ENCODE measurements around the gene ZFPM1.
"Not testable (repeated sequence)": the region's sequence is repeated elsewhere in the genome, so short reads cannot be mapped to it uniquely, and the experiment has no call there.

Gene ZFPM1

GRCh38 chr16:88483392-88483641, 30.2 kb downstream of the ZFPM1 start:
- peaks cover 3 to 13% of the 10 kb centered on the region in 2 experiments for H3K36me3 ChIP-seq (ENCODE audit: control insufficient read depth in 1 of 2, insufficient read depth in 2 of 2, low read length in 2 of 2)
- peaks cover 5% of the 10 kb centered on the region for H3K9me3 ChIP-seq (ENCODE audit: insufficient read depth, low read depth, low read length)
- no peaks in the 10 kb centered on the region for H3K79me1 ChIP-seq (ENCODE audit: low read length)
- no peak overlapping the region for H3K18ac ChIP-seq (ENCODE audit: low read length)
- H2AK5ac ChIP-seq (ENCODE audit: low read length), result no peak overlapping the region
- H2AFZ ChIP-seq (ENCODE audit: insufficient read depth, low read length, poor library complexity), result no peak overlapping the region
- no peak overlapping the region for H3K4me3 ChIP-seq (ENCODE audit: low read depth, low read length)
- no peak overlapping the region for H3K14ac ChIP-seq (ENCODE audit: low read length)
- DNase-seq, result no peak
- H4K12ac ChIP-seq (ENCODE audit: low read depth, low read length), result no peak overlapping the region
- no CpG with 5 or more reads among the region's 8 CpGs for WGBS (ENCODE audit: extremely low coverage, insufficient coverage, insufficient read length)
- H4K8ac ChIP-seq (ENCODE audit: low read depth, low read length), result no peak overlapping the region
- no peak overlapping the region for H4K91ac ChIP-seq (ENCODE audit: low read depth, low read length)
- no peaks in the 10 kb centered on the region for H3K27me3 ChIP-seq (ENCODE audit: insufficient read depth, low read length)
- no peaks in the 10 kb centered on the region for H3K4me1 ChIP-seq (ENCODE audit: control insufficient read depth in 1 of 2, insufficient read depth in 2 of 2, low read length in 2 of 2)
- H2BK12ac ChIP-seq (ENCODE audit: low read length), result no peak overlapping the region
- H3K79me2 ChIP-seq (ENCODE audit: control insufficient read depth, insufficient read depth, low read length, poor library complexity), result no peaks in the 10 kb centered on the region
- H3K4ac ChIP-seq (ENCODE audit: low read depth, low read length), result no peak overlapping the region
- H3K4me2 ChIP-seq (ENCODE audit: low read length), result no peak overlapping the region
- no peak overlapping the region for H2BK5ac ChIP-seq (ENCODE audit: low read depth, low read length, poor library complexity)
- no peak overlapping the region for H3K9ac ChIP-seq (ENCODE audit: low read length)
- no peak overlapping the region for H3K27ac ChIP-seq (ENCODE audit: low read depth, low read length)
- H2BK120ac ChIP-seq (ENCODE audit: insufficient read depth, low read length, poor library complexity), result no peak overlapping the region
- no peak overlapping the region for H3K23ac ChIP-seq (ENCODE audit: low read length)

GRCh38 chr16:88484505-88485365, 31.7 kb downstream of the ZFPM1 start:
- Histone ChIP-seq H3K4me1 (ENCODE audit: control insufficient read depth in 1 of 2, insufficient read depth in 2 of 2, low read length in 2 of 2) (no peaks in the 10 kb centered on the region), H3K36me3 (ENCODE audit: control insufficient read depth in 1 of 2, insufficient read depth in 2 of 2, low read length in 2 of 2) (peaks cover 10 to 21% of the 10 kb centered on the region in 2 experiments), H3K79me2 (ENCODE audit: control insufficient read depth, insufficient read depth, low read length, poor library complexity) (no peaks in the 10 kb centered on the region), H3K27me3 (ENCODE audit: insufficient read depth, low read length) (no peaks in the 10 kb centered on the region), H3K79me1 (ENCODE audit: low read length) (no peaks in the 10 kb centered on the region), H2BK12ac (ENCODE audit: low read length) (no peak overlapping the region), H4K12ac (ENCODE audit: low read depth, low read length) (no peak overlapping the region), H3K18ac (ENCODE audit: low read length) (no peak overlapping the region), H4K8ac (ENCODE audit: low read depth, low read length) (no peak overlapping the region), H3K9me3 (ENCODE audit: insufficient read depth, low read depth, low read length) (peaks cover 5% of the 10 kb centered on the region), H2BK5ac (ENCODE audit: low read depth, low read length, poor library complexity) (no peak overlapping the region), H2AFZ (ENCODE audit: insufficient read depth, low read length, poor library complexity) (no peak overlapping the region), H2AK5ac (ENCODE audit: low read length) (no peak overlapping the region), H3K4ac (ENCODE audit: low read depth, low read length) (no peak overlapping the region), H3K4me2 (ENCODE audit: low read length) (no peak overlapping the region), H4K91ac (ENCODE audit: low read depth, low read length) (no peak overlapping the region), H3K4me3 (ENCODE audit: low read depth, low read length) (peak overlapping the region; percentile 18), H3K27ac (ENCODE audit: low read depth, low read length) (no peak overlapping the region), H2BK120ac (ENCODE audit: insufficient read depth, low read length, poor library complexity) (no peak overlapping the region), H3K23ac (ENCODE audit: low read length) (no peak overlapping the region), H3K9ac (ENCODE audit: low read length) (no peak overlapping the region), H3K14ac (ENCODE audit: low read length) (no peak overlapping the region)
- WGBS (ENCODE audit: extremely low coverage, insufficient coverage, insufficient read length), result no CpG with 5 or more reads among the region's 36 CpGs
- DNase-seq, result no peak

- WGBS (ENCODE audit: extremely low coverage, insufficient coverage, insufficient read length), result no CpG with 5 or more reads among the region's 8 CpGs
- DNase-seq; H2BK120ac ChIP-seq (ENCODE audit: insufficient read depth, low read length, poor library complexity); H4K8ac ChIP-seq (ENCODE audit: low read depth, low read length); H2BK5ac ChIP-seq (ENCODE audit: low read depth, low read length, poor library complexity); H3K27me3 ChIP-seq (ENCODE audit: insufficient read depth, low read length); H3K4ac ChIP-seq (ENCODE audit: low read depth, low read length); H3K27ac ChIP-seq (ENCODE audit: low read depth, low read length); H3K9ac ChIP-seq (ENCODE audit: low read length); H2AFZ ChIP-seq (ENCODE audit: insufficient read depth, low read length, poor library complexity); H3K4me1 ChIP-seq (ENCODE audit: control insufficient read depth in 1 of 2, insufficient read depth in 2 of 2, low read length in 2 of 2); H3K23ac ChIP-seq (ENCODE audit: low read length); H2AK5ac ChIP-seq (ENCODE audit: low read length); H3K9me3 ChIP-seq (ENCODE audit: insufficient read depth, low read depth, low read length); H3K4me2 ChIP-seq (ENCODE audit: low read length); H3K79me1 ChIP-seq (ENCODE audit: low read length); H4K91ac ChIP-seq (ENCODE audit: low read depth, low read length); H3K14ac ChIP-seq (ENCODE audit: low read length); H4K12ac ChIP-seq (ENCODE audit: low read depth, low read length); H3K79me2 ChIP-seq (ENCODE audit: control insufficient read depth, insufficient read depth, low read length, poor library complexity); H2BK12ac ChIP-seq (ENCODE audit: low read length); H3K4me3 ChIP-seq (ENCODE audit: low read depth, low read length); H3K18ac ChIP-seq (ENCODE audit: low read length): not testable (repeated sequence)
- H3K36me3 ChIP-seq (ENCODE audit: control insufficient read depth in 1 of 2, insufficient read depth in 2 of 2, low read length in 2 of 2), result peaks cover 13 to 23% of the 10 kb centered on the region in 2 experiments
Observed at GRCh38 chr16:88485366-88485741, 32.3 kb downstream of the ZFPM1 start.

- no peak overlapping the region for H3K4me3 ChIP-seq (ENCODE audit: low read depth, low read length)
- H4K12ac ChIP-seq (ENCODE audit: low read depth, low read length), result no peak overlapping the region
- no peak overlapping the region for H4K91ac ChIP-seq (ENCODE audit: low read depth, low read length)
- no peaks in the 10 kb centered on the region for H3K4me1 ChIP-seq (ENCODE audit: control insufficient read depth in 1 of 2, insufficient read depth in 2 of 2, low read length in 2 of 2)
- peaks cover 15 to 25% of the 10 kb centered on the region in 2 experiments for H3K36me3 ChIP-seq (ENCODE audit: control insufficient read depth in 1 of 2, insufficient read depth in 2 of 2, low read length in 2 of 2)
- H3K18ac ChIP-seq (ENCODE audit: low read length), result no peak overlapping the region
- H3K79me2 ChIP-seq (ENCODE audit: control insufficient read depth, insufficient read depth, low read length, poor library complexity), result no peaks in the 10 kb centered on the region
- no peak overlapping the region for H2BK12ac ChIP-seq (ENCODE audit: low read length)
- H3K4ac ChIP-seq (ENCODE audit: low read depth, low read length), result no peak overlapping the region
- H4K8ac ChIP-seq (ENCODE audit: low read depth, low read length), result no peak overlapping the region
- no peaks in the 10 kb centered on the region for H3K79me1 ChIP-seq (ENCODE audit: low read length)
- no peak overlapping the region for H2AK5ac ChIP-seq (ENCODE audit: low read length)
- H3K9ac ChIP-seq (ENCODE audit: low read length), result no peak overlapping the region
- no peak overlapping the region for H2BK5ac ChIP-seq (ENCODE audit: low read depth, low read length, poor library complexity)
- H3K23ac ChIP-seq (ENCODE audit: low read length), result no peak overlapping the region
- no CpG with 5 or more reads among the region's 6 CpGs for WGBS (ENCODE audit: extremely low coverage, insufficient coverage, insufficient read length)
- H3K14ac ChIP-seq (ENCODE audit: low read length), result no peak overlapping the region
- no peak overlapping the region for H3K27ac ChIP-seq (ENCODE audit: low read depth, low read length)
- no peak overlapping the region for H2AFZ ChIP-seq (ENCODE audit: insufficient read depth, low read length, poor library complexity)
- H3K4me2 ChIP-seq (ENCODE audit: low read length), result no peak overlapping the region
- no peak overlapping the region for H2BK120ac ChIP-seq (ENCODE audit: insufficient read depth, low read length, poor library complexity)
- peaks cover 5% of the 10 kb centered on the region for H3K9me3 ChIP-seq (ENCODE audit: insufficient read depth, low read depth, low read length)
- DNase-seq, result no peak
- H3K27me3 ChIP-seq (ENCODE audit: insufficient read depth, low read length), result no peaks in the 10 kb centered on the region
Observed at GRCh38 chr16:88486398-88487123, 33.5 kb downstream of the ZFPM1 start.

All from trophoblast cell (in vitro differentiated cells and primary cell).